HepG2 (cell line): ENCODE results near the gene JUND.

Source experiments
- BCL3 ChIP-seq: sonication (generic); formaldehyde crosslinking; IDR thresholded peaks from 2 replicates; pipeline ENCODE4 v1.5.1; 2020; ENCODE audit warnings: mild to moderate bottlenecking, missing genetic modification reagents, moderate library complexity
- DMAP1 ChIP-seq: IDR thresholded peaks from 2 replicates; pipeline ENCODE4 v1.6.1; 2016
- RFX5 ChIP-seq: IDR thresholded peaks from 2 replicates; pipeline ENCODE4 v1.6.1; 2011; ENCODE audit warnings: low read depth, low read length, improper control_type of control experiment
- TF ChIP-seq, protein P1 (sequence below): sonication (generic); formaldehyde crosslinking; IDR thresholded peaks from 2 replicates; pipeline ENCODE4 v1.8.0; 2022; ENCODE audit warnings: mild to moderate bottlenecking, missing genetic modification reagents; ENCODE audit not compliant: insufficient replicate concordance
- TF ChIP-seq, protein P2 (sequence below): sonication (generic); formaldehyde crosslinking; IDR thresholded peaks from 2 replicates; pipeline ENCODE4 v1.8.1; 2023; ENCODE audit warnings: missing genetic modification reagents, inconsistent platforms, borderline replicate concordance
- TF ChIP-seq, protein P3 (sequence below): sonication (generic); formaldehyde crosslinking; IDR thresholded peaks from 2 replicates; pipeline ENCODE4 v1.5.0; 2020; ENCODE audit warnings: mild to moderate bottlenecking, missing genetic modification reagents, moderate library complexity

DNA sequence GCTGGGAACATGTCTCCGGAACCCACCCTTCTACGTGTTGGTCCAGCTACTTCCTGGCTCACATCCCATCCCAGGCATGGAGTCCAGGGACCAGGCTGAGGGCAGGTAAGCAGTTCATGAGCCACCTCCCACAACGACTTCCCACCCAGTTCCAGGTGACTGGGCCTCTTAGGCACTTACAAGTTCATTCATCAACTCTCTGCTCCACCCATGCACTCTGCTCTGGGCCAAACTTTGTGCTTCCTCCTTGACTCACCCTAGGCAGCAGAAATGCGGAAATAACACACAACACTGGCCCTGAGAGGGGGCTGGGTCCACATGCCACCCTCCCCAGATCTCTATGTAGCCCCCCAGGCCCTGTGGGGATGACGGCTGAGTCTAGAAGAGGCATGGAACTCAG is 27.7 kb downstream of the JUND start:
- TF ChIP-seq DMAP1 (CRISPR knock-in tag) = no peak
- TF ChIP-seq, protein P1, sequence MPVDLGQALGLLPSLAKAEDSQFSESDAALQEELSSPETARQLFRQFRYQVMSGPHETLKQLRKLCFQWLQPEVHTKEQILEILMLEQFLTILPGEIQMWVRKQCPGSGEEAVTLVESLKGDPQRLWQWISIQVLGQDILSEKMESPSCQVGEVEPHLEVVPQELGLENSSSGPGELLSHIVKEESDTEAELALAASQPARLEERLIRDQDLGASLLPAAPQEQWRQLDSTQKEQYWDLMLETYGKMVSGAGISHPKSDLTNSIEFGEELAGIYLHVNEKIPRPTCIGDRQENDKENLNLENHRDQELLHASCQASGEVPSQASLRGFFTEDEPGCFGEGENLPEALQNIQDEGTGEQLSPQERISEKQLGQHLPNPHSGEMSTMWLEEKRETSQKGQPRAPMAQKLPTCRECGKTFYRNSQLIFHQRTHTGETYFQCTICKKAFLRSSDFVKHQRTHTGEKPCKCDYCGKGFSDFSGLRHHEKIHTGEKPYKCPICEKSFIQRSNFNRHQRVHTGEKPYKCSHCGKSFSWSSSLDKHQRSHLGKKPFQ (CRISPR knock-in tag) = no peak
- TF ChIP-seq, protein P2, sequence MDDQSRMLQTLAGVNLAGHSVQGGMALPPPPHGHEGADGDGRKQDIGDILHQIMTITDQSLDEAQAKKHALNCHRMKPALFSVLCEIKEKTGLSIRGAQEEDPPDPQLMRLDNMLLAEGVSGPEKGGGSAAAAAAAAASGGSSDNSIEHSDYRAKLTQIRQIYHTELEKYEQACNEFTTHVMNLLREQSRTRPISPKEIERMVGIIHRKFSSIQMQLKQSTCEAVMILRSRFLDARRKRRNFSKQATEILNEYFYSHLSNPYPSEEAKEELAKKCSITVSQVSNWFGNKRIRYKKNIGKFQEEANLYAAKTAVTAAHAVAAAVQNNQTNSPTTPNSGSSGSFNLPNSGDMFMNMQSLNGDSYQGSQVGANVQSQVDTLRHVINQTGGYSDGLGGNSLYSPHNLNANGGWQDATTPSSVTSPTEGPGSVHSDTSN (CRISPR knock-in tag) = no peak
- no peak for TF ChIP-seq RFX5
- TF ChIP-seq, protein P3, sequence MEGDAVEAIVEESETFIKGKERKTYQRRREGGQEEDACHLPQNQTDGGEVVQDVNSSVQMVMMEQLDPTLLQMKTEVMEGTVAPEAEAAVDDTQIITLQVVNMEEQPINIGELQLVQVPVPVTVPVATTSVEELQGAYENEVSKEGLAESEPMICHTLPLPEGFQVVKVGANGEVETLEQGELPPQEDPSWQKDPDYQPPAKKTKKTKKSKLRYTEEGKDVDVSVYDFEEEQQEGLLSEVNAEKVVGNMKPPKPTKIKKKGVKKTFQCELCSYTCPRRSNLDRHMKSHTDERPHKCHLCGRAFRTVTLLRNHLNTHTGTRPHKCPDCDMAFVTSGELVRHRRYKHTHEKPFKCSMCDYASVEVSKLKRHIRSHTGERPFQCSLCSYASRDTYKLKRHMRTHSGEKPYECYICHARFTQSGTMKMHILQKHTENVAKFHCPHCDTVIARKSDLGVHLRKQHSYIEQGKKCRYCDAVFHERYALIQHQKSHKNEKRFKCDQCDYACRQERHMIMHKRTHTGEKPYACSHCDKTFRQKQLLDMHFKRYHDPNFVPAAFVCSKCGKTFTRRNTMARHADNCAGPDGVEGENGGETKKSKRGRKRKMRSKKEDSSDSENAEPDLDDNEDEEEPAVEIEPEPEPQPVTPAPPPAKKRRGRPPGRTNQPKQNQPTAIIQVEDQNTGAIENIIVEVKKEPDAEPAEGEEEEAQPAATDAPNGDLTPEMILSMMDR (CRISPR knock-in tag) = no peak
- no peak for TF ChIP-seq BCL3 (CRISPR knock-in tag)
